Heart right ventricle (tissue), 16 donors: ENCODE data around the gene TRIM41. TPM values are rescaled to one million over a fixed set of nuclear protein-coding genes. Genes with fewer than 3 reads are reported as not detected.
"Not testable (repeated sequence)": the region's sequence is repeated elsewhere in the genome, so short reads cannot be mapped to it uniquely, and the experiment has no call there.

Experiments
- ATAC-seq, 8 donors: fragments of 200-7000 bp; cut with Tn5 transposase; one replicate each; pipeline ENCODE4 v1.9.1; 2020; ENCODE audit warnings: mild to moderate bottlenecking in 8 of 8, moderate library complexity in 8 of 8, moderate number of reproducible peaks in 1 of 8
- DNase-seq, 2 donors: peaks; one replicate each; pipeline ENCODE4 v3.0.0-alpha.2; 2020
- H3K27ac ChIP-seq, 10 donors: fragments of 200-600 bp; sonication (generic) in 2 of 10; one replicate each; pipeline versions ENCODE4 v1.5.0 to v1.8.0; 2020 to 2022; ENCODE audit warnings: mild to moderate bottlenecking in 3 of 10
- H3K27me3 ChIP-seq, 7 donors: fragments of 200-600 bp; one replicate each; pipeline ENCODE4 v1.8.0; 2021 to 2022; ENCODE audit warnings: mild to moderate bottlenecking in 2 of 7
- H3K36me3 ChIP-seq, 9 donors: fragments of 200-600 bp; sonication (generic) in 1 of 9; one replicate each; pipeline versions ENCODE4 v1.5.0 to v1.8.0; 2020 to 2022; ENCODE audit warnings: mild to moderate bottlenecking in 2 of 9
- H3K4me1 ChIP-seq, 9 donors: fragments of 200-600 bp; sonication (generic) in 1 of 9; one replicate each; pipeline versions ENCODE4 v1.5.0 to v1.8.0; 2020 to 2022; ENCODE audit warnings: mild to moderate bottlenecking in 4 of 9
- H3K4me3 ChIP-seq, 10 donors: fragments of 200-600 bp; sonication (generic) in 2 of 10; one replicate each; pipeline versions ENCODE4 v1.5.0 to v1.8.0; 2020 to 2022; ENCODE audit warnings: mild to moderate bottlenecking in 7 of 10, moderate library complexity in 2 of 10
- H3K9me3 ChIP-seq, 11 donors: fragments of 200-600 bp in 10 of 11; sonication (generic) in 2 of 11; one replicate each; pipeline versions ENCODE4 v1.5.0 to v1.8.0; 2013 to 2022; ENCODE audit warnings: mild to moderate bottlenecking in 2 of 11, control low read depth in 1 of 11, moderate library complexity in 1 of 11
- CTCF ChIP-seq, 9 donors: fragments of 200-600 bp; sonication (generic) in 2 of 9; IDR thresholded peaks; one replicate each; pipeline versions ENCODE4 v1.5.0 to v1.8.0; 2021 to 2022; ENCODE audit warnings: antibody characterized with exemption in 9 of 9, mild to moderate bottlenecking in 5 of 9, moderate library complexity in 1 of 9
- WGBS, 2 donors: extraction: QIAGEN DNeasy Blood & Tissue Kit; methylation state at CpG; one replicate each; pipeline ENCODE4 v1.1.7; 2013; ENCODE audit warnings: inconsistent platforms in 1 of 2; 5-methylcytosine and 5-hydroxymethylcytosine counted together
- intact Hi-C, 10 donors: fragments of 100-400 bp; cut with DNase I; formaldehyde crosslinking; loops; one replicate each; pipeline versions ENCODE4 v1.11.1 to v1.14.2; 2022
- polyA plus RNA-seq, 2 donors: library from polyadenylated mRNA; stranded (reverse); fragments of 200-250 nt; gene quantifications; one replicate each; pipeline ENCODE4 v1.2.3, GENCODE V29; 2013
- total RNA-seq, 10 donors: library from RNA; stranded (reverse); fragmentation: NEBNext Ultra II Directional in 3 of 10; extraction: Animal tissue kit (Norgen Biotek cat#: 25700) in 3 of 10; gene quantifications; one replicate each; pipeline versions ENCODE4 v1.2.1 to v1.2.4, GENCODE V29; 2021 to 2023
- donor health status: Arrhythmogenic right ventricular cardiomyopathy.
- donor health status: ischemic (EF 13 %, LVEDD 7.1; RV severe dilation, severe dysfunction).
- donor health status: healthy with polysubstance abuse.
- donor health status: DM: no; HTN: yes; CAD: no.
- donor health status: DM: no; HTN: no; CAD: no.
- donor health status: ischemic (EF 25% LVEDD 6.9; RV normal size, moderate dysfunction).
- donor health status: ischemic (EF 25% LVEDD 5.7; RV mildly dilated, moderate dysfunction).
- donor health status: healthy.
- donor health status: DM: yes; HTN: yes; CAD: no.
- donor health status: Ischemic cardiomyopathy.
- donor health status: ischemic (EF 35%, LVEDD 5.7; RV mildly dilated, moderate dysfunction).
- donor health status: nonischemic (EF 11% LVEDD 7.7; RV severe dilation, severe dysfunction).
- donor health status: DM: yes; HTN: yes; CAD: no.
- donor health status: PGD.
- donor health status: ischemic (EF 29% LVEDD 5.4; RV normal size, mild dysfunction).
- donor health status: nonischemic (EF 23%, LVEDD 6.1; RV moderate dilation, normal function).

The TRIM41 gene
- total and polyA plus RNA-seq, 12 donors: 12.1 to 28.2 (median 25.2) TPM

GRCh38 chr5:181281984-181282316 lies 58.9 kb downstream of the TRIM41 start:
- Histone ChIP-seq H3K4me1 (no peaks in the 10 kb centered on the region), H3K4me3 (no peak overlapping the region), H3K27ac (no peak overlapping the region), H3K36me3 (no peaks in the 10 kb centered on the region), H3K9me3 (no peaks in the 10 kb centered on the region), H3K27me3 (no peaks in the 10 kb centered on the region)
- ATAC-seq: no peak
- WGBS, 2 donors: 93% methylated on average over 18 of the region's 18 CpGs
- no peak for DNase-seq
- TF ChIP-seq CTCF (IDR thresholded peaks at IDR 0.05): no peak
- intact Hi-C loops: no loop called here

- DNase-seq, H3K36me3 ChIP-seq, ATAC-seq, H3K27ac ChIP-seq, H3K27me3 ChIP-seq, H3K9me3 ChIP-seq, H3K4me3 ChIP-seq, intact Hi-C loops, H3K4me1 ChIP-seq: not testable (repeated sequence)
- WGBS, 2 donors: 88 to 91% methylated on average over 16 of the region's 16 CpGs
Measured at GRCh38 chr5:181282415-181282814, 59.3 kb downstream of the TRIM41 start.

DNA sequence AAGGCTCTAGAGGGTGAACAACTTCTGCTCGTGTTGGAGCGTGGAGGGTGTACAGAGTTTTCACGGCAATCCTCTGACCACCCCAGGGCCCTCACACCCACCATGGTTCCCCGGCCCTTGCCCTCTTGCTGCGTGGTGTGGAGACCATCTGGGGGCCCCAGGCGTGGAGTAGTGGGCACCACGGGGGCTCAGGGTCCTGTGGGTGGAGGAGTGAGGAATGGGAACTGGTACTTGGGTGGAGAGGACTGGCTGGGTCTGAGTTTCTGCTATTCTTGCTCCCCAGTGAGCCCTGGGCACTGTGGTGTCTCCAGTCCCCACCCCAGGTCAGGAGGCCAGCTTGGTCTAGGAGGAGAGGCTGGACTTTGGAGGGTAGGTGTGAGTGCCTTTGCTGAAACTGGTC lies 59.8 kb downstream of the TRIM41 start:
- TF ChIP-seq CTCF (IDR thresholded peaks at IDR 0.05): no peak
- intact Hi-C loops: no loop called here
- Histone ChIP-seq H3K36me3 (no peaks in the 10 kb centered on the region), H3K27me3 (no peaks in the 10 kb centered on the region), H3K4me1 (no peaks in the 10 kb centered on the region), H3K4me3 (no peak overlapping the region), H3K9me3 (no peaks in the 10 kb centered on the region), H3K27ac (no peak overlapping the region)
- no peak for DNase-seq
- 93 to 94% methylated on average over 7 of the region's 7 CpGs for WGBS, 2 donors
- ATAC-seq: no peak

DNA sequence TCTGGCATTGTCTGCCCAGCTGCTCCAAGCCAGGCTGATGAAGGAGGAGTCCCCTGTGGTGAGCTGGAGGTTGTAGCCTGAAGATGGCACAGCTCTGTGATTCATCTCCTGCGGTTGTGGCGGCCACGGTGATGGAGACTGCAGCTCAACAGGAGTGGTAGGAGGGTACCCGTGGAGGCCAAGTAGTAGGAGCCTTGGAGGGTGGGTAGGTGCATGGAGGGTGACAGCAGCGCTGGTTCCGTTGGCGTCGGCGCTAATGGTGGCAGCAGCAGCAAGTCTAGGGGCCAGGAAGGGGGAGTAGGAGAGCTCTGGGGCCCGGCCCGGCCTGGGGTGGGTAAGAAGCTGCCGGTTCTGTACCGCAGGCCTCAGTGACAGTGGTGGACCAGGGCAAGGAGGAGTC lies 60.3 kb downstream of the TRIM41 start:
- intact Hi-C loops: no loop called here
- DNase-seq: no peak

More for the DNA sequence above, 60.3 kb downstream of the TRIM41 start:
- H3K36me3 ChIP-seq: no peaks in the 10 kb centered on the region
- ATAC-seq: no peak
- H3K4me1 ChIP-seq: no peaks in the 10 kb centered on the region
- TF ChIP-seq CTCF (IDR thresholded peaks at IDR 0.05): no peak
- H3K4me3 ChIP-seq: no peak overlapping the region
- no peaks in the 10 kb centered on the region for H3K27me3 ChIP-seq
- WGBS, 2 donors: 84 to 87% methylated on average over 13 of the region's 13 CpGs
- H3K27ac ChIP-seq: no peak overlapping the region
- H3K9me3 ChIP-seq: no peaks in the 10 kb centered on the region
